ENCODE data around the gene BLVRA.

GRCh38 chr7:43834463-43835251, 76.2 kb downstream of the BLVRA start:
- TF ChIP-seq CTCF (IDR thresholded peaks at IDR 0.05) (no peak), POLR2A (IDR thresholded peaks at IDR 0.05; ENCODE audit: low read depth) (no peak)
